ENCODE data around the gene ZNF398. TPM values are rescaled to one million over a fixed set of nuclear protein-coding genes. Genes with fewer than 3 reads are reported as not detected.

ZNF398 gene
- total RNA-seq, 2 donors from 2014 or later = 11.2 to 22.4 TPM

DNA sequence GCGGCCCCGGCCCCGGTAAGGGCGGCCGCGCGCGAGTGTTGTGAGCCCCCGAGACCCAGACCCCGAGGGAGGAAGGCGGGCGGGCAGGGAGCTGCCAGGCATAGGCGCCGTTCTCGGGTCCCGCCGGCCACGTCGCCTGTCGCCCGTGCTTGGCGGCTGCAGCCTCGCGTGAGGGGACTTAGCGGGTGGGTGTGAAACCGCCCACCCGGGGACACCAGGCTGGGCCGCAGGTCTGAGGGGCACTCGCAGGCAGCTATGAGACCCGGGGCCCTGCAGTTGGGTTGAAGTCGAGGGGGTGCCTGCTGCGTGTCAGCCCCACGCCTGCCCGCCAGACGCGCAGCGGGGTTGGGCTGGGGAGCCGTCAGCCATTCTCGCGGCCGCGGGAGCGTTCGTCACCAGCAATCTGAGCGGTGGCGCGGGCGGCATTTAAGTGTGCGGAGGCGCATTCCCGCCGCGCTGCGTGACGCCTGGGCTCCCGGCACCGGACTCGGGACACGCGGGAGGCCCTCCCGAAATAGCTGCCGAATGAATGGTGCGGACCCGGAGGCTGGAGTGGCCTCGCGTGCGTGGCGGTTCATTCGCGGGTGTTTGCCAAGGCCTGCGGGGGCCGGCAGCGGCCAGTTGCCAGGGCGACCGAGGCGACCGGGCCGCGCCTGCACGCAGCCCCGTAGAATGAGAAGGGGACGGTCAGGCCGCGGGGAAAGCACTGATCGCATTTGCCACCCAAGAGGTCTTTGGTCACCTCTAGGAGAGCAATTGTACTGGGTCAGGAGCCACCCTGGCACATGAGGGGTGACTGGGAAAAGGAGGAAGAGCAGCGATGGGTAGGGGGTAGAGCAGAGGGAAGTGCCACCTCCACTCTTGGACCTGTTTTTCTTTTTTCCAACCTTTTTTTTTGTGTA, 750 bp downstream of the ZNF398 start:
- H3K4me3 ChIP-seq = peak overlapping the region; percentile 58 to 82
- DNase-seq = peak; percentile 54 to 68 (median 62)
- intact Hi-C loops (cut with DNase I) = no loop called here
- no peaks in the 10 kb centered on the region for H3K36me3 ChIP-seq (replicated peaks in 1 of 2; ENCODE audit: insufficient read depth in 1 of 2, low read depth in 2 of 2)
- H3K9me3 ChIP-seq = no peaks in the 10 kb centered on the region
- no peaks in the 10 kb centered on the region for H3K27me3 ChIP-seq
- ATAC-seq = peak; percentile 52
- H3K27ac ChIP-seq = peak overlapping the region; percentile 65 to 94 (median 88)
- no peak for TF ChIP-seq CTCF (IDR thresholded peaks at IDR 0.05)
- TF ChIP-seq POLR2A (IDR thresholded peaks at IDR 0.05) = peak in 2 of 3 donors; percentile 41 to 51
- H3K4me1 ChIP-seq = peaks cover 48% of the 10 kb centered on the region
- 0 to 2% methylated on average over 25 to 82 of the region's 86 CpGs for WGBS, 2 donors

DNA sequence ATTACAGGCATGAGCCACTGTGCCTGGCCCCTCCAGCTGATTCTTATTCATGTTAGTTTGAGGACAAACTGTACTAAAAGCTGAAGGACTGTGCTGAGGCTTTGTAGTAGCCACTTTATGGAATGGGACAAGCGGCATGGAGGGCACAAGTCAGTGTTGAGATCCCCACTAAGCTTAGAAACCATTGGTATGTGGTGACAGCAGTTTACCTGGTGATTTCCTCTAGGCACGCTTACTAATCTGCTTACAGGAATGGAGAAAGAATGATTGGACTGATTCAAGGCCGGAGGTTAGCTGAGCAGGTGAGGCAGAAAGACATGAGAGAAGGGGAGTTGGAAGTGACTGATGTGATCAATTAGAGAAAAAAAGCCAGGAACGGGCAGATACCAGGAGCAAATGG, 3.7 kb downstream of the ZNF398 start:
- Histone ChIP-seq H3K4me3 (no peak overlapping the region), H3K9me3 (no peaks in the 10 kb centered on the region), H3K27ac (peak overlapping the region in 1 of 4 donors; percentile 12), H3K27me3 (no peaks in the 10 kb centered on the region), H3K4me1 (peaks cover 35% of the 10 kb centered on the region), H3K36me3 (replicated peaks in 1 of 2; ENCODE audit: insufficient read depth in 1 of 2, low read depth in 2 of 2) (peaks cover 0 to 2% of the 10 kb centered on the region in 2 donors)
- no peak for ATAC-seq
- TF ChIP-seq CTCF (IDR thresholded peaks at IDR 0.05) (no peak), POLR2A (IDR thresholded peaks at IDR 0.05) (no peak)
- WGBS, 2 donors = 22 to 29% methylated on average over 4 of the region's 4 CpGs
- DNase-seq = no peak
- intact Hi-C loops (cut with DNase I) = no loop called here

DNA sequence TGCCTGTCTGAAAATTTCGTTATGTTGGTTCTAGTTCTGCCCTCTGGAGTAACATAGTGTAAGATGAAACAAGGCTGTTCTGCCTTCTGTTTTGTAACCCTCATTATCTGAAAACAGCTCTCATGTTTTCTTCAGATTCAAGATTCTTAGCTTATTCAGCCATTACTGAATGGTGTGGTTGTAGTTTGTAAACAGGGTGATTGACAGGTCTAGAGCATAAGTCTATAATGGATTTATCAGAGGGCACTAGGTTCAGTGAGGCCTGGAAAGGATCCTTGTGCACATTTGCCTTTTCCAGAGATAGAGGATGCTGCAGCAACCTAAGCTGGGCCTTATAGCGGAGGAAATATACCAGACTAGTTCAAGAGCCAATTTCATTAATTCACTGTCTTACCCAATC, 6.1 kb downstream of the ZNF398 start:
- no peaks in the 10 kb centered on the region for H3K27me3 ChIP-seq
- ATAC-seq = no peak
- peaks cover 27% of the 10 kb centered on the region for H3K4me1 ChIP-seq
- H3K27ac ChIP-seq = no peak overlapping the region
- intact Hi-C loops (cut with DNase I) = no loop called here
- TF ChIP-seq POLR2A (IDR thresholded peaks at IDR 0.05) = no peak
- no peak for TF ChIP-seq CTCF (IDR thresholded peaks at IDR 0.05)
- no peak for DNase-seq
- H3K36me3 ChIP-seq (replicated peaks in 1 of 2; ENCODE audit: insufficient read depth in 1 of 2, low read depth in 2 of 2) = peaks cover 0 to 4% of the 10 kb centered on the region in 2 donors
- WGBS, 2 donors = 89 to 93% methylated on average over 1 to 2 of the region's 2 CpGs
- no peaks in the 10 kb centered on the region for H3K9me3 ChIP-seq
- no peak overlapping the region for H3K4me3 ChIP-seq

DNA sequence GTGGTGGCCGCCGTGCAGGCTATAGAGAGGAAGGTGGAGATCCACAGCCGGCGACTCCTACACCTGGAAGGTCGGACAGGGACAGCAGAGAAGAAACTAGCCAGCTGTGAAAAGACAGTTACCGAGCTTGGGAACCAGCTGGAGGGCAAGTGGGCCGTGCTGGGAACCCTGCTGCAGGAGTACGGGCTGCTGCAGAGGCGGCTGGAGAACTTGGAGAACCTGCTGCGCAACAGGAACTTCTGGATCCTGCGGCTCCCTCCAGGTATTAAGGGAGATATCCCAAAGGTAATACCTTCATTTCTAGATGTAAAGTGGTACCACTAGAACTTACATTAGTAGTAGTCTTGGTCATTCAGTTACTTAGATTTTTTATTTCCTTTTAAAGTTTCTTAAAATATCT, 6.8 kb downstream of the ZNF398 start:
- peaks cover 0 to 4% of the 10 kb centered on the region in 2 donors for H3K36me3 ChIP-seq (replicated peaks in 1 of 2; ENCODE audit: insufficient read depth in 1 of 2, low read depth in 2 of 2)
- no peak for DNase-seq
- H3K9me3 ChIP-seq = no peaks in the 10 kb centered on the region
- no peak for ATAC-seq
- H3K27ac ChIP-seq = no peak overlapping the region
- H3K4me3 ChIP-seq = no peak overlapping the region
- WGBS, 2 donors = 88 to 90% methylated on average over 11 of the region's 11 CpGs
- TF ChIP-seq POLR2A (IDR thresholded peaks at IDR 0.05) = no peak
- intact Hi-C loops (cut with DNase I) = no loop called here
- no peaks in the 10 kb centered on the region for H3K27me3 ChIP-seq
- peaks cover 21% of the 10 kb centered on the region for H3K4me1 ChIP-seq

GRCh38 chr7:149156898-149157297, 9.6 kb downstream of the ZNF398 start:
- TF ChIP-seq POLR2A (IDR thresholded peaks at IDR 0.05) (no peak), CTCF (IDR thresholded peaks at IDR 0.05) (no peak)
- Histone ChIP-seq H3K9me3 (no peaks in the 10 kb centered on the region), H3K4me3 (no peak overlapping the region), H3K27me3 (no peaks in the 10 kb centered on the region), H3K27ac (no peak overlapping the region), H3K4me1 (no peaks in the 10 kb centered on the region), H3K36me3 (replicated peaks in 1 of 2; ENCODE audit: insufficient read depth in 1 of 2, low read depth in 2 of 2) (peaks cover 0 to 4% of the 10 kb centered on the region in 2 donors)
- 92 to 95% methylated on average over 6 of the region's 6 CpGs for WGBS, 2 donors
- no peak for DNase-seq
- intact Hi-C loops (cut with DNase I) = no loop called here
- no peak for ATAC-seq

Data from body of pancreas (tissue), 4 donors.